Measurements from ENCODE around the gene BPTF.
A peak's percentile ranks its signal among the peaks of the same experiment; 100 is the strongest.

The BPTF gene

DNA sequence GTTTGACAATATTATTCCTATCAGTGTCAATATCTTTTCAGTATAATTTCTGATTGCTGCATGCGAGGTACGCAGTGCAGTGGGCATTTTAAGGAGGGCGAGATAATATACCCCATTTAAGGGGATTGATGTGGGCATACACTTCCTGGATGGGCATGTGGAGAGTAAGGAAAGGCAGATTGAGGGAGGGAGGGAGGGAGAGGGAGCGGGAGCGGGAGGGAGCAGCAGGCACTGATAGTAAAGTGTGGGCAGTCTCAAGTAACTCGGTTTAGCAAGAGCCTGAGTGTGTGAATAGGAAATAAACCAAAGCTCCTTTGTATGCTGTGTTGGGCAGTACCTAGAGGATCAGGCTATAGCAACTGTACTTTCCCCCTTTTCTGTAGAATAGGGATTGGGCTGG, 5.1 kb downstream of the BPTF start:
- Histone ChIP-seq H4K91ac (ENCODE audit: low read length) (no peak overlapping the region), H2BK12ac (ENCODE audit: low read length in 2 of 2) (no peak overlapping the region), H3K27ac (ENCODE audit: low read length, poor library complexity, severe bottlenecking) (no peak overlapping the region), H3K4ac (ENCODE audit: low read depth in 1 of 2, low read length in 2 of 2) (no peak overlapping the region), H3K79me1 (replicated peaks; ENCODE audit: low read length, poor library complexity, severe bottlenecking) (no peaks in the 10 kb centered on the region), H3K14ac (ENCODE audit: low read length in 2 of 2) (no peak overlapping the region), H3K23ac (ENCODE audit: low read length in 2 of 2) (no peak overlapping the region), H2BK5ac (ENCODE audit: low read depth, low read length, poor library complexity, severe bottlenecking) (no peak overlapping the region), H3K27me3 (ENCODE audit: control insufficient read depth in 1 of 2, insufficient read depth in 1 of 2, low read length in 2 of 2) (no peaks in the 10 kb centered on the region), H2AFZ (ENCODE audit: low read depth, low read length) (no peak overlapping the region), H3K9me3 (ENCODE audit: control insufficient read depth, low read length) (no peaks in the 10 kb centered on the region), H3K4me3 (ENCODE audit: insufficient read depth in 1 of 2, low read depth in 1 of 2, low read length in 2 of 2) (no peak overlapping the region), H2BK15ac (ENCODE audit: low read depth, poor library complexity, severe bottlenecking) (no peak overlapping the region), H4K8ac (ENCODE audit: low read length) (no peak overlapping the region), H3K18ac (ENCODE audit: low read depth in 1 of 2, low read length in 2 of 2) (no peak overlapping the region), H3K9ac (ENCODE audit: low read length) (no peak overlapping the region), H3K36me3 (ENCODE audit: control insufficient read depth in 1 of 2, insufficient read depth in 2 of 2, low read depth in 1 of 2, low read length in 2 of 2) (no peaks in the 10 kb centered on the region), H3K4me1 (ENCODE audit: control insufficient read depth, insufficient read depth, low read depth, low read length) (peaks cover 10% of the 10 kb centered on the region), H3K4me2 (ENCODE audit: low read length, poor library complexity, severe bottlenecking) (no peak overlapping the region), H2AK5ac (ENCODE audit: low read length, severe bottlenecking) (no peak overlapping the region), H2BK120ac (ENCODE audit: low read depth, low read length) (no peak overlapping the region)
- 72% methylated on average over 6 of the region's 6 CpGs for WGBS
- DNase-seq, result no peak

DNA sequence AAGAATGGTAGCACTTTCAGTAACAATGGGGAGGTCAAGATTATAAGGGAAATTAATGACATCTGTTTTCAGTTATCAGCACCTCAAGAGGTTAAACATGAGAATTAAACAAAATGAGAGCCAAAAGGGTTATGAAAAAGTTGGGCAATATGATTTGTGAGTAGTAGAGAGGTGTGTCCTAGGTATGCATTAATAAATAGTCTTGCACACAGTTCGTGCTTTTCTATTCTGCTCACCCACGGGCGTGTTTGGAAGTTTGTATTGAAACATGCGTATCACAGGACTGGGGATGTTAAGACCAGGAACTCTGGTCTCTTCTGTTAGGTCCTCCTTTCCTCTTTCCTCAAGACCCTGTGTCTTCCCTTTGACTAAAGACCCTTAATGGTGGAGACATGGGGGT, 6.0 kb downstream of the BPTF start:
- Histone ChIP-seq H3K4me3 (ENCODE audit: insufficient read depth in 1 of 2, low read depth in 1 of 2, low read length in 2 of 2) (no peak overlapping the region), H2BK12ac (ENCODE audit: low read length in 2 of 2) (peak overlapping the region in 1 of 2 experiments; percentile 11), H2BK120ac (ENCODE audit: low read depth, low read length) (no peak overlapping the region), H3K9ac (ENCODE audit: low read length) (no peak overlapping the region), H3K4me2 (ENCODE audit: low read length, poor library complexity, severe bottlenecking) (no peak overlapping the region), H2BK5ac (ENCODE audit: low read depth, low read length, poor library complexity, severe bottlenecking) (no peak overlapping the region), H3K36me3 (ENCODE audit: control insufficient read depth in 1 of 2, insufficient read depth in 2 of 2, low read depth in 1 of 2, low read length in 2 of 2) (no peaks in the 10 kb centered on the region), H3K27me3 (ENCODE audit: control insufficient read depth in 1 of 2, insufficient read depth in 1 of 2, low read length in 2 of 2) (no peaks in the 10 kb centered on the region), H3K27ac (ENCODE audit: low read length, poor library complexity, severe bottlenecking) (no peak overlapping the region), H3K18ac (ENCODE audit: low read depth in 1 of 2, low read length in 2 of 2) (no peak overlapping the region), H2AFZ (ENCODE audit: low read depth, low read length) (no peak overlapping the region), H3K9me3 (ENCODE audit: control insufficient read depth, low read length) (no peaks in the 10 kb centered on the region), H3K79me1 (replicated peaks; ENCODE audit: low read length, poor library complexity, severe bottlenecking) (no peaks in the 10 kb centered on the region), H2AK5ac (ENCODE audit: low read length, severe bottlenecking) (no peak overlapping the region), H3K14ac (ENCODE audit: low read length in 2 of 2) (peak overlapping the region in 1 of 2 experiments; percentile 15), H4K91ac (ENCODE audit: low read length) (no peak overlapping the region), H3K23ac (ENCODE audit: low read length in 2 of 2) (no peak overlapping the region), H3K4me1 (ENCODE audit: control insufficient read depth, insufficient read depth, low read depth, low read length) (peaks cover 10% of the 10 kb centered on the region), H3K4ac (ENCODE audit: low read depth in 1 of 2, low read length in 2 of 2) (no peak overlapping the region), H4K8ac (ENCODE audit: low read length) (no peak overlapping the region), H2BK15ac (ENCODE audit: low read depth, poor library complexity, severe bottlenecking) (no peak overlapping the region)
- WGBS, result 100% methylated on average over 3 of the region's 4 CpGs
- DNase-seq, result no peak

DNA sequence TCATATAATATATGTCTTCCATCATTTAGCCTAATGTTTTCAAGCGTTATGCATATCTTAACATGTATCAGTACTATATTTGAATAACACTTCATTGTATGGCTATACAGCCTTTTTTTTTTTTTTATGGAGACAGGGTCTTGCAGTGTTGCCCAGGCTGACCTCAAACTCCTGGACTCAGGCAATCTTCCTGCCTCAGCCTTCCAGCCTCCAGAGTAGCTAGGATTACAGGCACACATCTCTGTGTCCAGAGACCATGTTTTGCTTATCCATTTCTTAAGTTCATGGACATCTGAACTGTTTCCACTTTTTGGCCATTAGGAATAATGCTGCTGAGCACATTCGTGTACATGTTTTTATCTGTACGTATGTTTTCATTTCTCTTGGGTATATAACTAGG, 7.8 kb downstream of the BPTF start:
- no peaks in the 10 kb centered on the region for H3K27me3 ChIP-seq (ENCODE audit: control insufficient read depth in 1 of 2, insufficient read depth in 1 of 2, low read length in 2 of 2)
- H2BK5ac ChIP-seq (ENCODE audit: low read depth, low read length, poor library complexity, severe bottlenecking), result no peak overlapping the region
- no peak overlapping the region for H3K9ac ChIP-seq (ENCODE audit: low read length)
- no peak overlapping the region for H2BK15ac ChIP-seq (ENCODE audit: low read depth, poor library complexity, severe bottlenecking)
- DNase-seq, result no peak
- H3K4me2 ChIP-seq (ENCODE audit: low read length, poor library complexity, severe bottlenecking), result no peak overlapping the region
- H4K91ac ChIP-seq (ENCODE audit: low read length), result no peak overlapping the region
- H2BK120ac ChIP-seq (ENCODE audit: low read depth, low read length), result no peak overlapping the region
- no peaks in the 10 kb centered on the region for H3K9me3 ChIP-seq (ENCODE audit: control insufficient read depth, low read length)
- H2AK5ac ChIP-seq (ENCODE audit: low read length, severe bottlenecking), result no peak overlapping the region
- H3K4me3 ChIP-seq (ENCODE audit: insufficient read depth in 1 of 2, low read depth in 1 of 2, low read length in 2 of 2), result no peak overlapping the region
- no peaks in the 10 kb centered on the region for H3K36me3 ChIP-seq (ENCODE audit: control insufficient read depth in 1 of 2, insufficient read depth in 2 of 2, low read depth in 1 of 2, low read length in 2 of 2)
- H3K23ac ChIP-seq (ENCODE audit: low read length in 2 of 2), result no peak overlapping the region
- no peak overlapping the region for H3K4ac ChIP-seq (ENCODE audit: low read depth in 1 of 2, low read length in 2 of 2)
- H3K18ac ChIP-seq (ENCODE audit: low read depth in 1 of 2, low read length in 2 of 2), result no peak overlapping the region
- no CpG with 5 or more reads among the region's 3 CpGs for WGBS
- H3K27ac ChIP-seq (ENCODE audit: low read length, poor library complexity, severe bottlenecking), result no peak overlapping the region
- H3K79me1 ChIP-seq (replicated peaks; ENCODE audit: low read length, poor library complexity, severe bottlenecking), result no peaks in the 10 kb centered on the region
- no peak overlapping the region for H2AFZ ChIP-seq (ENCODE audit: low read depth, low read length)
- H3K4me1 ChIP-seq (ENCODE audit: control insufficient read depth, insufficient read depth, low read depth, low read length), result peaks cover 13% of the 10 kb centered on the region
- no peak overlapping the region for H3K14ac ChIP-seq (ENCODE audit: low read length in 2 of 2)
- no peak overlapping the region for H2BK12ac ChIP-seq (ENCODE audit: low read length in 2 of 2)
- H4K8ac ChIP-seq (ENCODE audit: low read length), result no peak overlapping the region

DNA sequence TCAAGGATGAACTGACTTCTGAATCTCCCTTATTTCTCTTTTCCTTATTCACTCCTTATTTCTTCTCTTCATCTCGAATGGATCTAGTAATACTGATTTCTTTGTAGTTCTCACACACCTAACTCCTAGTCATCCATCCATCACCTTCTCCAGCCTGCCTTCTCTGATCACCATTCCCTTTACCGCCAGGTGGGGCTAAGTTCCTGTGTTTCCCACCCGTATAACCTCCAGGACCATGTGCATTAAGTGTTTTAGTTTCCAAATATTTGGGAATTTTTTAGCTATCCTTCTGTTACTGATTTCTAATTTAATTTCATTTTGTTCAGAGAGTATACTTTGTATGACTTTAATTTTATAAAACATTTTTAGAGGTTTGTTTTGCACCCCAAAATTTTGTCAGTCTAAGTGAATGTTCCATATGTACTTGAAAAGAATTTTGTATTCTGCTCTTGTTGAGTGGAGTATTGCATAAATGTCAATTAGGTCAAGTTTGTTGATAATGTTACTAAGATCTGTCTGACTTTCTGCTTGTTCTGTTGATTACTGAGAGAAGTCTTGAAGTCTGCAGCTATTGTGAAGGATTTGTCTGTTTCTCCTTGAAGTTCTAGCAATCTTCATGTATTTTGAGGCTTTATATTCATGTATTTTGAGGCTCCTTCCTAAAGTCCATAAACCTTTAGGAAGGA, 8.8 kb downstream of the BPTF start:
- Histone ChIP-seq H2BK5ac (ENCODE audit: low read depth, low read length, poor library complexity, severe bottlenecking) (no peak overlapping the region), H3K18ac (ENCODE audit: low read depth in 1 of 2, low read length in 2 of 2) (no peak overlapping the region), H3K4me3 (ENCODE audit: insufficient read depth in 1 of 2, low read depth in 1 of 2, low read length in 2 of 2) (no peak overlapping the region), H3K27ac (ENCODE audit: low read length, poor library complexity, severe bottlenecking) (no peak overlapping the region), H3K27me3 (ENCODE audit: control insufficient read depth in 1 of 2, insufficient read depth in 1 of 2, low read length in 2 of 2) (no peaks in the 10 kb centered on the region), H4K91ac (ENCODE audit: low read length) (no peak overlapping the region), H3K9me3 (ENCODE audit: control insufficient read depth, low read length) (no peaks in the 10 kb centered on the region), H3K9ac (ENCODE audit: low read length) (no peak overlapping the region), H3K4me1 (ENCODE audit: control insufficient read depth, insufficient read depth, low read depth, low read length) (peaks cover 10% of the 10 kb centered on the region), H3K4me2 (ENCODE audit: low read length, poor library complexity, severe bottlenecking) (no peak overlapping the region), H3K14ac (ENCODE audit: low read length in 2 of 2) (no peak overlapping the region), H2BK12ac (ENCODE audit: low read length in 2 of 2) (no peak overlapping the region), H2AK5ac (ENCODE audit: low read length, severe bottlenecking) (no peak overlapping the region), H3K23ac (ENCODE audit: low read length in 2 of 2) (no peak overlapping the region), H3K36me3 (ENCODE audit: control insufficient read depth in 1 of 2, insufficient read depth in 2 of 2, low read depth in 1 of 2, low read length in 2 of 2) (no peaks in the 10 kb centered on the region), H2BK15ac (ENCODE audit: low read depth, poor library complexity, severe bottlenecking) (no peak overlapping the region), H3K4ac (ENCODE audit: low read depth in 1 of 2, low read length in 2 of 2) (no peak overlapping the region), H2AFZ (ENCODE audit: low read depth, low read length) (no peak overlapping the region), H2BK120ac (ENCODE audit: low read depth, low read length) (no peak overlapping the region), H4K8ac (ENCODE audit: low read length) (no peak overlapping the region), H3K79me1 (replicated peaks; ENCODE audit: low read length, poor library complexity, severe bottlenecking) (no peaks in the 10 kb centered on the region)
- WGBS, result 91% methylated on average over 1 of the region's 3 CpGs
- no peak for DNase-seq

All from mesenchymal stem cell (in vitro differentiated cells and primary cell).